CD4-positive, alpha-beta T cell (primary cell): ENCODE results near the gene TMEM8B. TPM values are rescaled to one million over a fixed set of nuclear protein-coding genes. Genes with fewer than 3 reads are reported as not detected.

Experiments
- ATAC-seq: fragments of 200-7000 bp; cut with Tn5 transposase; one replicate; pipeline ENCODE4 v1.10.0; 2022; ENCODE audit warnings: mild to moderate bottlenecking; ENCODE audit not compliant: poor library complexity
- CTCF ChIA-PET: fragments of 350-600 bp; sonication (Branson Sonifier 250); formaldehyde crosslinking; loops from one replicate; lab custom pipeline; 2021; ENCODE audit warnings: antibody characterized with exemption, inconsistent platforms; lab: Charles Lee
- POLR2A ChIA-PET: fragments of 350-600 bp; sonication (Branson Sonifier 250); formaldehyde crosslinking; loops from one replicate; lab custom pipeline; 2021; ENCODE audit warnings: antibody characterized with exemption, inconsistent platforms; lab: Charles Lee
- DNase-seq, 14 experiments: peaks; one replicate each; pipeline ENCODE4 v3.0.0-alpha.2; 2013 to 2020; ENCODE audit warnings: mixed read lengths in 2 of 14
- H3K27ac ChIP-seq, 2 donors: one replicate each; pipeline versions ENCODE4 v1.5.1 to v1.7.0; 2013; ENCODE audit warnings: low read length in 2 of 2, low read depth in 1 of 2, mild to moderate bottlenecking in 1 of 2
- H3K27me3 ChIP-seq, 2 experiments: 1 replicate in 1 of 2; 2 replicates in 1 of 2; pipeline versions ENCODE4 v1.6.1 to v1.7.0; 2013; ENCODE audit warnings: low read length in 2 of 2, control low read depth in 1 of 2, mild to moderate bottlenecking in 1 of 2, moderate library complexity in 1 of 2; ENCODE audit not compliant: insufficient read depth in 2 of 2, control insufficient read depth in 1 of 2
- H3K36me3 ChIP-seq: one replicate; pipeline ENCODE4 v1.6.1; 2013; ENCODE audit warnings: low read length, control low read depth; ENCODE audit not compliant: insufficient read depth
- H3K4me1 ChIP-seq: one replicate; pipeline ENCODE4 v1.6.1; 2013; ENCODE audit warnings: low read length, control low read depth; ENCODE audit not compliant: insufficient read depth
- H3K4me3 ChIP-seq: one replicate; pipeline ENCODE4 v1.5.1; 2013; ENCODE audit warnings: mild to moderate bottlenecking, low read length, moderate library complexity
- H3K9me3 ChIP-seq, 2 experiments: 1 replicate in 1 of 2; 2 replicates in 1 of 2; pipeline versions ENCODE4 v1.6.1 to v1.7.0; 2013; ENCODE audit warnings: low read length in 2 of 2, mild to moderate bottlenecking in 2 of 2, control low read depth in 1 of 2, moderate library complexity in 1 of 2; ENCODE audit not compliant: control insufficient read depth in 1 of 2, insufficient read depth in 1 of 2
- H3K27ac Mint-ChIP-seq: one replicate; pipeline ENCODE4 v1.8.0; 2020; ENCODE audit warnings: mixed read lengths
- H3K27me3 Mint-ChIP-seq: one replicate; pipeline ENCODE4 v1.8.0; 2021; ENCODE audit warnings: mixed read lengths
- H3K36me3 Mint-ChIP-seq: one replicate; pipeline ENCODE4 v1.8.0; 2021; ENCODE audit warnings: low read depth, mixed read lengths
- H3K4me1 Mint-ChIP-seq: one replicate; pipeline ENCODE4 v1.8.0; 2021; ENCODE audit warnings: low read depth, mixed read lengths
- H3K4me3 Mint-ChIP-seq: one replicate; pipeline ENCODE4 v1.8.0; 2020; ENCODE audit warnings: mild to moderate bottlenecking, mixed read lengths
- H3K9me3 Mint-ChIP-seq: one replicate; pipeline ENCODE4 v1.8.0; 2020; ENCODE audit warnings: mixed read lengths
- CTCF ChIP-seq: fragments of 200-600 bp; IDR thresholded peaks from one replicate; pipeline ENCODE4 v1.8.0; 2022; ENCODE audit warnings: antibody characterized with exemption, mild to moderate bottlenecking
- intact Hi-C, 2 experiments: fragments of 100-400 bp; cut with DNase I in 1 of 2; cut with micrococcal nuclease in 1 of 2; formaldehyde crosslinking; loops; one replicate each; pipeline versions ENCODE4 v1.15.1 to v1.9.0; 2023 to 2025; cut with DNase I, micrococcal nuclease
- total RNA-seq, 174 experiments: library from RNA in 2 of 174; stranded (reverse) in 2 of 174; gene quantifications; one replicate each; pipeline ENCODE4 v1.2.3 and lab custom pipeline; 2021 to 2026

TMEM8B gene
- total RNA-seq, 2 experiments from 2014 or later = 8.9 to 9.6 TPM

- ATAC-seq = no peak
- peaks cover 9% of the 10 kb centered on the region for H3K27me3 Mint-ChIP-seq
Observed at GRCh38 chr9:35898337-35898736, 69.3 kb downstream of the TMEM8B start.

DNA sequence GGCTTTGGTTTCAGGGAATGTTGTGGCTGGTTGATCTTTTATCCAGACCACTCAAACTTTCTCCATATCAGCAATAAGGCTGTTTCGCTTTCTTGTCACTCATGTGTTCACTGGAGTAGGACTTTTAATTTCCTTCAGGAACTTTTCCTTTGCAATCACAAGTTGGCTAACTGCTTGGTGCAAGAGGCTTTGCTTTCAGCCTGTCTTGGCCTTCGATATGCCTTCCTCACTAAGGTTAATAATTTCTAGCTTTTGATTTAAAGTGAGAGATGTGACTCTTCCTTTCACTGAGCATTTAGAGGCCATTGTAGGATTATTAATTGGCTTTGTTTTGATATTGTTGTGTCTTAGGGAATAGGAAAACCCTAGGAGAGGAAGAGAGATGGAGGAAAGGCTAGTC is 70.0 kb downstream of the TMEM8B start:
- POLR2A ChIA-PET = no interaction called here
- H3K27ac ChIP-seq = no peak overlapping the region
- no peak for TF ChIP-seq CTCF
- Mint-ChIP-seq H3K9me3 (no peaks in the 10 kb centered on the region), H3K27me3 (peaks cover 3% of the 10 kb centered on the region), H3K4me1 (peaks cover 10% of the 10 kb centered on the region), H3K4me3 (no peak overlapping the region), H3K27ac (no peak overlapping the region), H3K36me3 (no peaks in the 10 kb centered on the region)
- CTCF ChIA-PET = no interaction called here
- DNase-seq (no peak), ATAC-seq (no peak)
- H3K27me3 ChIP-seq = no peaks in the 10 kb centered on the region
- H3K4me3 ChIP-seq = no peak overlapping the region
- peaks cover 8% of the 10 kb centered on the region for H3K4me1 ChIP-seq
- no peaks in the 10 kb centered on the region for H3K36me3 ChIP-seq
- intact Hi-C loops = no loop called here
- no peaks in the 10 kb centered on the region for H3K9me3 ChIP-seq

More at GRCh38 chr9:35898337-35898736, 69.3 kb downstream of the TMEM8B start:
- no peak for TF ChIP-seq CTCF
- DNase-seq = no peak
- Histone ChIP-seq H3K4me1 (peaks cover 4% of the 10 kb centered on the region), H3K27ac (no peak overlapping the region), H3K4me3 (no peak overlapping the region), H3K9me3 (no peaks in the 10 kb centered on the region), H3K27me3 (peaks cover 0 to under 1% of the 10 kb centered on the region in 2 experiments), H3K36me3 (no peaks in the 10 kb centered on the region)
- CTCF ChIA-PET = no interaction called here
- no peak overlapping the region for H3K4me3 Mint-ChIP-seq
- H3K4me1 Mint-ChIP-seq = peaks cover 7% of the 10 kb centered on the region
- H3K9me3 Mint-ChIP-seq = no peaks in the 10 kb centered on the region
- no peaks in the 10 kb centered on the region for H3K36me3 Mint-ChIP-seq
- POLR2A ChIA-PET = no interaction called here
- no peak overlapping the region for H3K27ac Mint-ChIP-seq
- intact Hi-C loops = no loop called here

DNA sequence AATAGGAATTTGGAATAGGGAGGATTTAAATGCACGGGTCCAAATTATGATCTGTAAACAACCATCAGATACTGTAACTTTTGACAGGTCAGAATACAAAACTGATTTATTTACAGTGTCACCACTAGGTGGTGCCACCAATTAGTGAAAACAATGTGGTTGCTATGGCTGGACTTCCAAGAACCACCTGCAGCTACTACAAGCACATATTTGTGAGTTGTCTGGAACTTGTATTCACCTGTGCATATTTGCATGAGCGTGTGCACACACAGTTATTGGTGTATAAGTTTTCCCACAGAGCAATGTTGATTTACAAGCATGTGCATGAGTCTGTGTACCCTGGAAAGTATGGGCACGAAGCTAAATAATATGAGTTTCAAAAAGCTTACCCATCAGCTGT is 74.0 kb downstream of the TMEM8B start:
- ChIA-PET POLR2A (interaction anchor here (0.7 to 1.2 kb wide), 4 partner anchors 8 to 41 kb away, joined by 3 to 4 read pairs (median 3); no protein-coding TSS in a partner anchor), CTCF (interaction anchor here (0.6 to 3.0 kb wide), 5 partner anchors 9 to 121 kb away, joined by 3 to 24 read pairs (median 6); no protein-coding TSS in a partner anchor)
- peaks cover 3% of the 10 kb centered on the region for H3K27me3 Mint-ChIP-seq
- peak; percentile 88 for TF ChIP-seq CTCF
- Histone ChIP-seq H3K4me3 (no peak overlapping the region), H3K27ac (no peak overlapping the region), H3K36me3 (no peaks in the 10 kb centered on the region), H3K4me1 (peaks cover 46% of the 10 kb centered on the region), H3K27me3 (no peaks in the 10 kb centered on the region), H3K9me3 (no peaks in the 10 kb centered on the region)
- H3K9me3 Mint-ChIP-seq = no peaks in the 10 kb centered on the region
- peak in 6 of 14 experiments; percentile 23 to 80 (median 64) for DNase-seq
- intact Hi-C loops = loop anchor here (1.0 kb wide), 2 partner anchors 42 to 120 kb away; no protein-coding TSS in a partner anchor
- H3K4me3 Mint-ChIP-seq = no peak overlapping the region
- ATAC-seq = peak; percentile 84
- no peaks in the 10 kb centered on the region for H3K36me3 Mint-ChIP-seq
- H3K4me1 Mint-ChIP-seq = peaks cover 45% of the 10 kb centered on the region
- H3K27ac Mint-ChIP-seq = no peak overlapping the region
